Aorta (tissue), 5 donors: ENCODE measurements around the gene PLA2G2D. TPM values are rescaled to one million over a fixed set of nuclear protein-coding genes. Genes with fewer than 3 reads are reported as not detected.
A peak's percentile ranks its signal among the peaks of the same experiment; 100 is the strongest.

Experiments
- ATAC-seq: fragments of 200-7000 bp; cut with Tn5 transposase; one replicate; pipeline ENCODE4 v1.9.1; 2022; ENCODE audit warnings: moderate library complexity; ENCODE audit not compliant: low FRiP score
- DNase-seq, 2 donors: peaks; one replicate each; pipeline ENCODE4 v3.0.0-alpha.2; 2020
- H3K27ac ChIP-seq, 2 donors: one replicate each; pipeline ENCODE4 v1.5.1; 2013; ENCODE audit warnings: low read length in 2 of 2, mild to moderate bottlenecking in 2 of 2, moderate library complexity in 2 of 2, control low read depth in 1 of 2, inconsistent platforms in 1 of 2, low read depth in 1 of 2
- H3K27me3 ChIP-seq, 2 donors: one replicate each; pipeline ENCODE4 v1.6.1; 2013; ENCODE audit warnings: control low read depth in 1 of 2, low read length in 1 of 2, mild to moderate bottlenecking in 1 of 2, moderate library complexity in 1 of 2; ENCODE audit not compliant: insufficient read depth in 2 of 2, control insufficient read depth in 1 of 2
- H3K36me3 ChIP-seq, 2 donors: one replicate each; pipeline ENCODE4 v1.6.1; 2013; ENCODE audit warnings: control low read depth in 1 of 2, low read length in 1 of 2, mild to moderate bottlenecking in 1 of 2; ENCODE audit not compliant: insufficient read depth in 2 of 2, control insufficient read depth in 1 of 2
- H3K4me1 ChIP-seq, 2 donors: one replicate each; pipeline ENCODE4 v1.6.1; 2013; ENCODE audit warnings: low read length in 2 of 2, control low read depth in 1 of 2, mild to moderate bottlenecking in 1 of 2, moderate library complexity in 1 of 2; ENCODE audit not compliant: insufficient read depth in 2 of 2, control insufficient read depth in 1 of 2
- H3K4me3 ChIP-seq, 2 donors: one replicate each; pipeline ENCODE4 v1.5.1; 2013; ENCODE audit warnings: low read length in 2 of 2, control low read depth in 1 of 2, mild to moderate bottlenecking in 1 of 2
- H3K9me3 ChIP-seq: one replicate; pipeline ENCODE4 v1.6.1; 2013; ENCODE audit warnings: mild to moderate bottlenecking, low read length; ENCODE audit not compliant: control insufficient read depth
- WGBS, 2 donors: extraction: QIAGEN DNeasy Blood & Tissue Kit; methylation state at CpG; one replicate each; pipeline ENCODE4 v1.1.7; 2013; 5-methylcytosine and 5-hydroxymethylcytosine counted together
- intact Hi-C, 2 donors: fragments of 100-400 bp; cut with DNase I; formaldehyde crosslinking; loops; one replicate each; pipeline versions ENCODE4 v1.14.2 to v1.15.0; 2022
- long read RNA-seq, 2 donors: library from polyadenylated mRNA; unstranded; transcript quantifications; one replicate each; pipeline ENCODE4 v2.0.0, GENCODE V29; 2020 to 2021
- polyA plus RNA-seq, 2 donors: library from polyadenylated mRNA; stranded (reverse); fragments of 200-250 nt; gene quantifications; one replicate each; pipeline ENCODE4 v1.2.3, GENCODE V29; 2013
- total RNA-seq, 2 donors: library from RNA; stranded (reverse); fragmentation: NEBNext Ultra II Directional; extraction: Animal tissue kit (Norgen Biotek cat#: 25700); gene quantifications; one replicate each; pipeline ENCODE4 v1.2.1, GENCODE V29; 2021
- donor health status: healthy with polysubstance abuse.
- donor health status: Bipolar disorder and iron deficiency.
- donor health status: DM: no; HTN: no; CAD: no.
- donor health status: DM: no; HTN: no; CAD: no.
- donor health status: DM: yes; HTN: yes; CAD: no.

The PLA2G2D gene, protein sequence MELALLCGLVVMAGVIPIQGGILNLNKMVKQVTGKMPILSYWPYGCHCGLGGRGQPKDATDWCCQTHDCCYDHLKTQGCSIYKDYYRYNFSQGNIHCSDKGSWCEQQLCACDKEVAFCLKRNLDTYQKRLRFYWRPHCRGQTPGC
- total RNA-seq (under 1 TPM in 1 of 2 donors, not detected in 1; 0.33 TPM), polyA plus RNA-seq (not detected)
- long read RNA-seq, donor 1: 0 reads
- long read RNA-seq, donor 2: 0 reads

- ATAC-seq (no peak), DNase-seq (peak in 1 of 2 donors; percentile 35)
- Histone ChIP-seq H3K4me1 (no peaks in the 10 kb centered on the region), H3K36me3 (no peaks in the 10 kb centered on the region), H3K4me3 (no peak within 1 kb of the TSS), H3K27ac (no peak within 1 kb of the TSS), H3K9me3 (no peaks in the 10 kb centered on the region), H3K27me3 (no peaks in the 10 kb centered on the region)
- intact Hi-C loops: no loop called here
- WGBS, 2 donors: 95 to 100% methylated on average over 2 of the region's 2 CpGs
These were observed at the start of gene PLA2G2D for GRCh38 chr1:20119347-20119746. Gene PLA2G2D, minus strand, starts transcription at chr1:20119536. Its CDS starts 38 bp downstream, at chr1:20119498.

DNA sequence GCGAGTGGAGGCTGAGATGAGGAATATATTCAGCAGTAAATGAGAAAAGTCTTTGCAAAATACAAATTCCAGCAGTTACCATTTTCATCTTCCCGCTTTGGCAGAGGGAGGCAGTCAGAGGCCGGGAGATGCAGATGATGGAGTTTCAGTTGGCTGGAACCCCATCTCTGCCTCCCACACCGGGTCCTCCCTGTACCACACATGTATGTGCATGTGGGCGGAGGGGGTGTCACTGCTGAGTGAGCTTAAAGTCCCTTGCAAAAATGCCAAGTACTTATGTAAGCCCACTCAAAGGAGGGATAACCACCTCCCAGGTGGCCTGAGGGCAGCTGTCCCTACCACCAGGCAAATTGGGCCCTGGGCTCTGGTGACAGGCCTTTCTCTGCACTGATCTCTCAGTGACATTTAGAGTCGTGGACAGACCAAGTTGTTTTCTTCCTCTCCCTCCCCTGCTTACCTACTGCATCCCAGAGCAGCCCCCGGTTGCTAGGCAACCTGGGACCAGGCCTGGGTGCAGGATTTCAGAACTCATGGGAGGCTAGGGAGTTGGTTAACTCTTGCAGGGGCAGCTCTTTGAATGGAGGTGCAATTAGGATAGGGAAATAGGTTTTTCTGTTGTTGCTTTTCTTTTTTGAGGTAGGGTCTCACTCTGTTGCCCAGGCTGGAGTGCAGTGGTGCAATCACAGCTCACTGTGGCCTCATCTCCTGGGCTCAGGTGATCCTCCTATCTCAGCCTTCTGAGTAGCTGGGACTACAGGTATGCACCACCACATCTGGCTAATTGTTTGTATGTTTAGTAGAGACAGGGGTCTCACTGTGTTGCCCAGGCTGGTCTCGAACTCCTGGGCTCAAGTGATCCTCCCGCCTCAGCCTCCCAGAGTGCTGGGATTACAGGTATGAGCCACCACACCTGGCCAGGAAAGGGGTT lies 49.5 kb upstream of the PLA2G2D start:
- H3K4me3 ChIP-seq: no peak overlapping the region
- H3K27ac ChIP-seq: no peak overlapping the region
- 69 to 72% methylated on average over 9 of the region's 9 CpGs for WGBS, 2 donors
- DNase-seq (no peak), ATAC-seq (no peak)
- H3K27me3 ChIP-seq: no peaks in the 10 kb centered on the region
- intact Hi-C loops: no loop called here
- no peaks in the 10 kb centered on the region for H3K36me3 ChIP-seq
- H3K9me3 ChIP-seq: no peaks in the 10 kb centered on the region
- no peaks in the 10 kb centered on the region for H3K4me1 ChIP-seq

GRCh38 chr1:20167126-20167525 lies 47.8 kb upstream of the PLA2G2D start:
- no peak overlapping the region for H3K4me3 ChIP-seq

GRCh38 chr1:20166051-20166450 lies 46.7 kb upstream of the PLA2G2D start:
- Histone ChIP-seq H3K27me3 (no peaks in the 10 kb centered on the region), H3K27ac (no peak overlapping the region), H3K4me1 (no peaks in the 10 kb centered on the region), H3K4me3 (no peak overlapping the region), H3K36me3 (no peaks in the 10 kb centered on the region), H3K9me3 (peaks cover 10% of the 10 kb centered on the region)
- no peak for ATAC-seq
- 58 to 71% methylated on average over 17 of the region's 17 CpGs for WGBS, 2 donors
- DNase-seq: no peak
- intact Hi-C loops: no loop called here

More at GRCh38 chr1:20167126-20167525, 47.8 kb upstream of the PLA2G2D start:
- Histone ChIP-seq H3K36me3 (no peaks in the 10 kb centered on the region), H3K4me1 (no peaks in the 10 kb centered on the region), H3K27me3 (no peaks in the 10 kb centered on the region), H3K9me3 (peaks cover 6% of the 10 kb centered on the region), H3K27ac (no peak overlapping the region)
- no peak for DNase-seq
- intact Hi-C loops: no loop called here
- no peak for ATAC-seq
- 81 to 84% methylated on average over 8 of the region's 8 CpGs for WGBS, 2 donors

- Histone ChIP-seq H3K4me3 (no peak overlapping the region), H3K36me3 (no peaks in the 10 kb centered on the region), H3K9me3 (peaks cover 14% of the 10 kb centered on the region), H3K27ac (no peak overlapping the region), H3K27me3 (no peaks in the 10 kb centered on the region), H3K4me1 (no peaks in the 10 kb centered on the region)
- WGBS, 2 donors: 85 to 86% methylated on average over 16 of the region's 16 CpGs
- ATAC-seq (no peak), DNase-seq (no peak)
- intact Hi-C loops: no loop called here
These were observed 46.2 kb upstream of the PLA2G2D start for GRCh38 chr1:20165522-20165951.

DNA sequence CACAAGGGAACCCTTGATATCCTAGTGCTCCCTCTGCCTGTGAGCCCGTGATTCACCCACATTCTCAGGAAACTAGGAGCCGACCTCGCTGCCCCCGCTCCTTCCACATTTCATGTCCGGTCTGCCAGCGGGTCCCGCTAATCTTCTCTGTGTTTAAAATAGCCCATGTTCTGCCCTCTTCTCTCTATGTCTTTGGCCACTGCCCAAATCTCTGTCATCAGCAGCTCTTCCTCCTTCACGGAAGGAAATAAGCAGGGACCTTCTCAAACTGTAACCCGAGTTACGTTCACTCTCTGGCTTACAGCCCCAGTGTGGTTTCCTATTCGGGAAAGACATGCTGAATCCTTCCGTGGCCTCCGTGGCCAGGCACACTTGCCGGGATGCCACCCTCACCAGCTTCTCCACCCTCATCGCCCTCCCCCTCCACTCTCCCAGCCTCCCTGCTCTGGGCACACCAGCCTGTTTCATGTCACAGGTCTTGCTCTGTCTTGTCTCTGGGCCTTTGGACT lies 45.4 kb upstream of the PLA2G2D start:
- peak in 1 of 2 donors; percentile 76 for DNase-seq
- no peaks in the 10 kb centered on the region for H3K4me1 ChIP-seq
- no peak overlapping the region for H3K4me3 ChIP-seq
- H3K9me3 ChIP-seq: peaks cover 17% of the 10 kb centered on the region
- H3K27ac ChIP-seq: no peak overlapping the region
- no peaks in the 10 kb centered on the region for H3K27me3 ChIP-seq
- 70 to 73% methylated on average over 15 of the region's 15 CpGs for WGBS, 2 donors
- intact Hi-C loops: no loop called here
- H3K36me3 ChIP-seq: no peaks in the 10 kb centered on the region
- no peak for ATAC-seq

- Histone ChIP-seq H3K4me1 (no peaks in the 10 kb centered on the region), H3K27ac (no peak overlapping the region), H3K36me3 (no peaks in the 10 kb centered on the region), H3K9me3 (peaks cover 26% of the 10 kb centered on the region), H3K4me3 (no peak overlapping the region), H3K27me3 (no peaks in the 10 kb centered on the region)
- DNase-seq (no peak), ATAC-seq (no peak)
- 79 to 81% methylated on average over 1 of the region's 1 CpG for WGBS, 2 donors
- intact Hi-C loops: no loop called here
These were observed 40.7 kb upstream of the PLA2G2D start for GRCh38 chr1:20160034-20160433.

GRCh38 chr1:20158358-20159070 lies 39.2 kb upstream of the PLA2G2D start:
- WGBS, 2 donors: 86 to 96% methylated on average over 7 of the region's 7 CpGs
- no peak for DNase-seq
- intact Hi-C loops: loop anchor here (10.0 kb wide), 1 partner anchor 494 kb away; the partner anchor contains the start of gene HTR6 (in 2 of the 2)
- Histone ChIP-seq H3K4me3 (no peak overlapping the region), H3K27me3 (no peaks in the 10 kb centered on the region), H3K4me1 (no peaks in the 10 kb centered on the region), H3K27ac (no peak overlapping the region), H3K36me3 (no peaks in the 10 kb centered on the region), H3K9me3 (peaks cover 26% of the 10 kb centered on the region)
- ATAC-seq: no peak
